Transverse colon (tissue), 4 donors: ENCODE results near the gene PKIG.

Experiments used
- EP300 ChIP-seq: sonication (generic); formaldehyde crosslinking; IDR thresholded peaks from one replicate; pipeline ENCODE4 v1.6.1; 2017; ENCODE audit warnings: antibody characterized with exemption, low read depth
- POLR2A ChIP-seq: fragments of 450-650 bp; IDR thresholded peaks from one replicate; pipeline ENCODE4 v1.6.1; 2016; ENCODE audit warnings: antibody characterized with exemption, mild to moderate bottlenecking, moderate library complexity
- POLR2AphosphoS5 ChIP-seq, 3 donors: sonication (generic); formaldehyde crosslinking; IDR thresholded peaks; one replicate each; pipeline ENCODE4 v1.6.1; 2016; ENCODE audit warnings: antibody characterized with exemption in 3 of 3
- TF ChIP-seq, protein P1 (sequence below), 5 experiments: fragments of 200-600 bp in 3 of 5; fragments of 450-650 bp in 2 of 5; sonication (generic) in 3 of 5; IDR thresholded peaks; 1 replicate in 2 of 5; 2 replicates in 3 of 5; pipeline ENCODE4 v1.5.1; 2016 to 2017; ENCODE audit warnings: antibody characterized with exemption in 5 of 5, inconsistent platforms in 3 of 5, mild to moderate bottlenecking in 2 of 5, moderate library complexity in 1 of 5

DNA sequence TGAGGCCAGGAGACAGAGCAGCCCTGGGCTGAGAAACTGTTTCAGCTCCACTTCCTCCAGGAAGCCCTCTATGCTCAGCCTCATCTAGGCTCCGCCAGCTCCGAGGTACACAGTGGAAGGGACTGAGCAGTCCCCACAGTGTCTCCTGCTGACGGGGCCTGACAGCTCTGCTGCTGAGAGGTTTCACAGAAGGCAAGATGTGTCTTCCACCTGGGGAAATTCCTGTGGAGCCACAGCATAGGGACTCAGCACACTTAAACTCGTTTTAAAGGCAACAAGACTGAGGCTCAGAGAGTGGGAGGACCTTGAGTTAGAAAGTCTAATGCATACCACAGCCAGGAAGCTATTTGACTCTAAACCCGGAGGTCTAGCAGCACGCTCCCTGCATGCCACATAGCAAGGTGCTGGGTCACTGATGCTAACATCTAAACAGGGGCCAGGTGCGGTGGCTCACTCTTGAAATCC, 62.3 kb downstream of the PKIG start:
- TF ChIP-seq, protein P1, sequence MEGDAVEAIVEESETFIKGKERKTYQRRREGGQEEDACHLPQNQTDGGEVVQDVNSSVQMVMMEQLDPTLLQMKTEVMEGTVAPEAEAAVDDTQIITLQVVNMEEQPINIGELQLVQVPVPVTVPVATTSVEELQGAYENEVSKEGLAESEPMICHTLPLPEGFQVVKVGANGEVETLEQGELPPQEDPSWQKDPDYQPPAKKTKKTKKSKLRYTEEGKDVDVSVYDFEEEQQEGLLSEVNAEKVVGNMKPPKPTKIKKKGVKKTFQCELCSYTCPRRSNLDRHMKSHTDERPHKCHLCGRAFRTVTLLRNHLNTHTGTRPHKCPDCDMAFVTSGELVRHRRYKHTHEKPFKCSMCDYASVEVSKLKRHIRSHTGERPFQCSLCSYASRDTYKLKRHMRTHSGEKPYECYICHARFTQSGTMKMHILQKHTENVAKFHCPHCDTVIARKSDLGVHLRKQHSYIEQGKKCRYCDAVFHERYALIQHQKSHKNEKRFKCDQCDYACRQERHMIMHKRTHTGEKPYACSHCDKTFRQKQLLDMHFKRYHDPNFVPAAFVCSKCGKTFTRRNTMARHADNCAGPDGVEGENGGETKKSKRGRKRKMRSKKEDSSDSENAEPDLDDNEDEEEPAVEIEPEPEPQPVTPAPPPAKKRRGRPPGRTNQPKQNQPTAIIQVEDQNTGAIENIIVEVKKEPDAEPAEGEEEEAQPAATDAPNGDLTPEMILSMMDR (IDR thresholded peaks at IDR 0.05) = no peak
- no peak for TF ChIP-seq POLR2AphosphoS5 (IDR thresholded peaks at IDR 0.05)
- TF ChIP-seq POLR2A = no peak
- no peak for TF ChIP-seq EP300
